SK-N-MC (cell line): ENCODE data around the gene LSM8.
A peak's percentile ranks its signal among the peaks of the same experiment; 100 is the strongest.
"Not testable (repeated sequence)": the region's sequence is repeated elsewhere in the genome, so short reads cannot be mapped to it uniquely, and the experiment has no call there.

Source experiments
- DNase-seq: peaks from one replicate; pipeline ENCODE4 v3.0.0-alpha.2; 2011; ENCODE audit warnings: low read depth, low spot score
- H3K27ac ChIP-seq: fragments of 200-600 bp; sonication (generic); 2 replicates; pipeline ENCODE4 v1.5.1; 2016; ENCODE audit warnings: mixed run types
- H3K36me3 ChIP-seq: fragments of 200-600 bp; sonication (generic); 2 replicates; pipeline ENCODE4 v1.6.1; 2017; ENCODE audit warnings: antibody characterized with exemption, low read length, mixed read lengths; ENCODE audit not compliant: insufficient read depth
- H3K4me3 ChIP-seq: fragments of 200-600 bp; sonication (generic); 2 replicates; pipeline ENCODE4 v1.5.1; 2016
- H3K9ac ChIP-seq: fragments of 200-600 bp; sonication (generic); 2 replicates; pipeline ENCODE4 v1.8.0; 2017; ENCODE audit warnings: mixed run types, mixed read lengths; ENCODE audit not compliant: insufficient read length
- H3K9me3 ChIP-seq: fragments of 200-600 bp; sonication (generic); 2 replicates; pipeline ENCODE4 v1.6.1; 2017; ENCODE audit warnings: low read depth, mild to moderate bottlenecking, antibody characterized with exemption, low read length, moderate library complexity, mixed read lengths
- EZH2 ChIP-seq: fragments of 200-600 bp; sonication (generic); IDR thresholded peaks from one replicate; pipeline ENCODE4 v1.6.1; 2017; ENCODE audit warnings: antibody characterized with exemption
- FOXP2 ChIP-seq: optimal IDR thresholded peaks from 2 replicates; pipeline ENCODE3; 2011; ENCODE audit warnings: mild to moderate bottlenecking, moderate library complexity; ENCODE audit not compliant: insufficient read depth; ENCODE audit errors: extremely low read length, control extremely low read depth
- POLR2AphosphoS5 ChIP-seq: IDR thresholded peaks from 2 replicates; pipeline ENCODE4 v1.6.1; 2012; ENCODE audit warnings: mild to moderate bottlenecking, low read depth, low read length, borderline replicate concordance

The LSM8 gene

GRCh38 chr7:118218413-118219156 is 34.6 kb downstream of the LSM8 start:
- no peak overlapping the region for H3K4me3 ChIP-seq
- TF ChIP-seq EZH2 (no peak), POLR2AphosphoS5 (no peak), FOXP2 (no peak)
- no peaks in the 10 kb centered on the region for H3K9me3 ChIP-seq
- H3K9ac ChIP-seq, result peak overlapping the region; percentile 54
- peak overlapping the region; percentile 55 for H3K27ac ChIP-seq
- H3K36me3 ChIP-seq, result no peaks in the 10 kb centered on the region
- DNase-seq, result no peak

- H3K36me3 ChIP-seq, result no peaks in the 10 kb centered on the region
- H3K27ac ChIP-seq, result no peak overlapping the region; the same call in 1 of the 2 replicates
- no peak for DNase-seq
- no peak overlapping the region for H3K9ac ChIP-seq
- no peak overlapping the region for H3K4me3 ChIP-seq
- H3K9me3 ChIP-seq, result no peaks in the 10 kb centered on the region
- no peak for TF ChIP-seq POLR2AphosphoS5
- no peak for TF ChIP-seq EZH2
- no peak for TF ChIP-seq FOXP2
Measured at GRCh38 chr7:118219157-118219512, 35.2 kb downstream of the LSM8 start.

DNA sequence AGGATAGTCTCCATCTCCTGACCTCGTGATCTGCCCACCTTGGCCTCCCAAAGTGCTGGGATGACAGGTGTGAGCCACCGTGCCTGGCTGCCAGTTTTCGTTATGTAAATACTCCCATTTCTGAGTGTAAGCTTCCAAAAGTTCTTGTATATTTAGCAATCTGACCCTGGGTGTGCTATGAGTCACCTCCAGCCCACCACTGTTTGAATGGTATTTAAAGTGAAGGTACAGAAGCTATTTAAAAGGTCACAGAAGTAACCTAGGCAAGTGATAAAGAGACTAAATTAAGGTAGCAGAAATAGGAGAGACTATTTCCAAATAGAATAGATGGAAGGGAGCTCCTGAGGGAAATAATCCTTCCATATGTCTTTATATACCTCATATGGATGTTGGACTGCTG is 36.6 kb downstream of the LSM8 start:
- no peaks in the 10 kb centered on the region for H3K9me3 ChIP-seq
- TF ChIP-seq FOXP2, result no peak
- no peak for TF ChIP-seq EZH2
- no peak for TF ChIP-seq POLR2AphosphoS5
- DNase-seq, result no peak
- no peak overlapping the region for H3K27ac ChIP-seq
- no peaks in the 10 kb centered on the region for H3K36me3 ChIP-seq
- H3K9ac ChIP-seq, result no peak overlapping the region
- H3K4me3 ChIP-seq, result no peak overlapping the region

GRCh38 chr7:118222591-118222990 is 38.6 kb downstream of the LSM8 start:
- H3K4me3 ChIP-seq, result no peak overlapping the region
- no peak overlapping the region for H3K9ac ChIP-seq
- H3K36me3 ChIP-seq, result no peaks in the 10 kb centered on the region
- DNase-seq, result no peak
- TF ChIP-seq EZH2, result no peak
- TF ChIP-seq FOXP2, result no peak
- no peak for TF ChIP-seq POLR2AphosphoS5
- H3K27ac ChIP-seq, result no peak overlapping the region
- H3K9me3 ChIP-seq, result no peaks in the 10 kb centered on the region

DNA sequence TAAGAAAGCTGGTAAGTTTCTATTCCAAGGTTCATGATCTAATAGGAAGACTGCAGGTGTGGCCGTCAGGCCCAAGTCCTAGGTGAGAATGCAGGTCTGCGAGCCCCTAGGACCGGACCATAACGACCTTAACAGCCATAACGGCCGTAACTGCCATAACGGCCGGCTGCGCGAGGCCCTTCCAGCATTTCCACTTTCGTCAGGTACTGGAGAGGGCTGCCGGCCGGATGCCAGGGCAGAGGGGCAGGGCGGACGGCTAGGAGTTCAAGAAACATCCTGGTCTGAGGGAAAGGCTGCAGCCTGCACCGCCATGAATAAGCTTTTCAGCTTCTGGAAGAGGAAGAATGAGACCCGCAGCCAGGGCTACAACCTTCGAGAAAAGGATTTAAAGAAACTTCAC is 40.6 kb downstream of the LSM8 start, which contains the start of gene ANKRD7:
Gene ANKRD7 (plus strand): TSS at position 184 of the 400 bp plus-strand sequence. CDS start 127 bp downstream, at position 311.
- Histone ChIP-seq H3K9me3 (no peaks in the 10 kb centered on the region), H3K36me3 (no peaks in the 10 kb centered on the region), H3K4me3 (no peak within 1 kb of the TSS), H3K27ac (no peak within 1 kb of the TSS), H3K9ac (no peak within 1 kb of the TSS)
- TF ChIP-seq FOXP2 (no peak), POLR2AphosphoS5 (no peak), EZH2 (no peak)
- DNase-seq, result no peak

GRCh38 chr7:118232837-118233236 is 48.9 kb downstream of the LSM8 start:
- Histone ChIP-seq H3K36me3 (no peaks in the 10 kb centered on the region), H3K4me3 (0 out of 2 replicates have a peak overlapping the region, but pooled peaks have one; percentile 20), H3K9me3 (no peaks in the 10 kb centered on the region), H3K9ac (no peak overlapping the region), H3K27ac (peak overlapping the region; percentile 65; the same call in 1 of the 2 replicates)
- no peak for DNase-seq
- no peak for TF ChIP-seq EZH2
- no peak for TF ChIP-seq POLR2AphosphoS5
- TF ChIP-seq FOXP2, result no peak

GRCh38 chr7:118233799-118234198 is 49.8 kb downstream of the LSM8 start:
- H3K27ac ChIP-seq, result no peak overlapping the region
- H3K9ac ChIP-seq, result no peak overlapping the region
- no peaks in the 10 kb centered on the region for H3K9me3 ChIP-seq
- TF ChIP-seq EZH2 (no peak), POLR2AphosphoS5 (no peak), FOXP2 (no peak)
- no peaks in the 10 kb centered on the region for H3K36me3 ChIP-seq
- H3K4me3 ChIP-seq, result no peak overlapping the region
- DNase-seq, result no peak

- DNase-seq, result no peak
- Histone ChIP-seq H3K27ac (no peak overlapping the region), H3K4me3 (no peak overlapping the region), H3K9me3 (no peaks in the 10 kb centered on the region), H3K36me3 (no peaks in the 10 kb centered on the region), H3K9ac (no peak overlapping the region)
- no peak for TF ChIP-seq FOXP2
- TF ChIP-seq POLR2AphosphoS5, result no peak
Measured at GRCh38 chr7:118239014-118239413, 55.0 kb downstream of the LSM8 start.

DNA sequence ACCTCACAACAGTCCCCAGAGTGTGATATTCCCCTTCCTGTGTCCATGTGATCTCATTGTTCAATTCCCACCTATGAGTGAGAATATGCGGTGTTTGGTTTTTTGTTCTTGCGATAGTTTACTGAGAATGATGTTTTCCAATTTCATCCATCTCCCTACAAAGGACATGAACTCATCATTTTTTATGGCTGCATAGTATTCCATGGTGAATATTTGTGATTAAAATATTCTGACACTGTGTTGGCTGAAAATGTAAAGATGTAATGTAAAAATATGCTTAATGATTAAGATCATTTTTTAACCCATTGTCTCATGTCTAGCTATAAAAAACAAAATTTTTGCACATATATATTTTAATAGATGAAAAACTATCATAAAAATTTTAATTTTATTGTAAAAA is 56.4 kb downstream of the LSM8 start:
- H3K4me3 ChIP-seq, H3K9me3 ChIP-seq, H3K9ac ChIP-seq, H3K27ac ChIP-seq, DNase-seq, H3K36me3 ChIP-seq: not testable (repeated sequence)
